Karpas-422 (cell line): ENCODE measurements around the gene OTOGL. TPM values are rescaled to one million over a fixed set of nuclear protein-coding genes. Genes with fewer than 3 reads are reported as not detected.
"Not testable (repeated sequence)": the region's sequence is repeated elsewhere in the genome, so short reads cannot be mapped to it uniquely, and the experiment has no call there.

Experiments used
- DNase-seq: peaks from one replicate; pipeline ENCODE4 v3.0.0-alpha.2; 2015
- H2AFZ ChIP-seq: fragments of 200-600 bp; sonication (generic); 2 replicates; pipeline ENCODE4 v1.6.1; 2014; ENCODE audit warnings: antibody characterized with exemption, low read length, mixed read lengths
- H3K27ac ChIP-seq: fragments of 200-600 bp; sonication (generic); 2 replicates; pipeline ENCODE4 v1.5.1; 2014; ENCODE audit warnings: mild to moderate bottlenecking, low read length, moderate library complexity
- H3K27me3 ChIP-seq: fragments of 200-600 bp; sonication (generic); 2 replicates; pipeline ENCODE4 v1.6.1; 2014; ENCODE audit warnings: low read length, mixed read lengths
- H3K36me3 ChIP-seq: fragments of 200-600 bp; sonication (generic); 2 replicates; pipeline ENCODE4 v1.6.1; 2014; ENCODE audit warnings: low read length, mixed read lengths; ENCODE audit not compliant: insufficient read depth
- H3K4me1 ChIP-seq: fragments of 200-600 bp; sonication (generic); 2 replicates; pipeline ENCODE4 v1.6.1; 2014; ENCODE audit warnings: mild to moderate bottlenecking, low read length, mixed read lengths
- H3K4me2 ChIP-seq: fragments of 200-600 bp; sonication (generic); 2 replicates; pipeline ENCODE4 v1.6.1; 2014; ENCODE audit warnings: low read length, low read depth, mild to moderate bottlenecking; ENCODE audit not compliant: poor library complexity, severe bottlenecking
- H3K4me3 ChIP-seq: fragments of 200-600 bp; sonication (generic); 2 replicates; pipeline ENCODE4 v1.5.1; 2014; ENCODE audit warnings: mild to moderate bottlenecking, antibody characterized with exemption, low read length, mixed read lengths
- H3K79me2 ChIP-seq: fragments of 200-600 bp; sonication (generic); 2 replicates; pipeline ENCODE4 v1.6.1; 2014; ENCODE audit warnings: mild to moderate bottlenecking, low read length, mixed read lengths
- H3K9ac ChIP-seq: fragments of 200-600 bp; sonication (generic); 2 replicates; pipeline ENCODE4 v1.6.0; 2014; ENCODE audit warnings: low read length
- H3K9me2 ChIP-seq: fragments of 200-600 bp; sonication (generic), shearing (Covaris generic); replicated peaks from 2 replicates; pipeline ENCODE4 v1.6.0; 2014; ENCODE audit warnings: mild to moderate bottlenecking, low read length, moderate library complexity; ENCODE audit not compliant: insufficient read depth
- H3K9me3 ChIP-seq: fragments of 300-700, 200-600 bp; sonication (generic); 2 replicates; pipeline ENCODE4 v1.6.1; 2014; ENCODE audit warnings: low read length, mixed read lengths
- H4K20me1 ChIP-seq: fragments of 200-600 bp; sonication (generic); 2 replicates; pipeline ENCODE4 v1.6.1; 2014; ENCODE audit warnings: mild to moderate bottlenecking, antibody characterized with exemption, low read length, low read depth; ENCODE audit not compliant: insufficient read depth
- total RNA-seq: library from RNA; depleted of rRNA; stranded (reverse); fragments of >200 nt; shearing (Covaris generic); gene quantifications from 2 replicates; pipeline ENCODE4 v1.2.3, GENCODE V29; 2014; ENCODE audit warnings: low replicate concordance

The OTOGL gene
- total RNA-seq, 1 experiment from 2014 or later, result not detected

DNA sequence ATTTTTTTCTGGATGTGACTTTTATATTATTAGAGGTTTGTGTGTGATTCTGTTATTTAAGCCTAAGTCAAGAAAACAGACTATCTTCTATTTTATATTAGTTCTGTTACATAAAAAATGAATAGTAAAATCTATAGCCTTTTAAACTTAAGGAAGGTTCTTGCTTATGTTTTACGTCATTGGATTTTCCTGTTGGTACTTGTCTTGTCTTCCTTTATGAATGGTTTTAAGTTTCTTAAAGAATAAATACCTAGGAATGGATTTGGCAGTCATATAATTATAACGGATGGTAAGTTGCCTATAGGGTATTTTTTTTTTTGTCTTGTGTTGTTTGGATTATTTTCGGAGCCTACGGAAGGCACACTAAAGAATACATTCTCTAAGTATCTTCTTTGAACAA is 182.9 kb downstream of the OTOGL start:
- Histone ChIP-seq H3K27ac (no peak overlapping the region), H2AFZ (no peak overlapping the region), H3K4me3 (no peak overlapping the region), H3K36me3 (no peaks in the 10 kb centered on the region), H4K20me1 (no peaks in the 10 kb centered on the region), H3K9me2 (no peaks in the 10 kb centered on the region), H3K9me3 (no peaks in the 10 kb centered on the region), H3K4me1 (no peaks in the 10 kb centered on the region), H3K9ac (no peak overlapping the region), H3K79me2 (no peaks in the 10 kb centered on the region), H3K27me3 (no peaks in the 10 kb centered on the region), H3K4me2 (no peak overlapping the region)
- DNase-seq, result no peak

DNA sequence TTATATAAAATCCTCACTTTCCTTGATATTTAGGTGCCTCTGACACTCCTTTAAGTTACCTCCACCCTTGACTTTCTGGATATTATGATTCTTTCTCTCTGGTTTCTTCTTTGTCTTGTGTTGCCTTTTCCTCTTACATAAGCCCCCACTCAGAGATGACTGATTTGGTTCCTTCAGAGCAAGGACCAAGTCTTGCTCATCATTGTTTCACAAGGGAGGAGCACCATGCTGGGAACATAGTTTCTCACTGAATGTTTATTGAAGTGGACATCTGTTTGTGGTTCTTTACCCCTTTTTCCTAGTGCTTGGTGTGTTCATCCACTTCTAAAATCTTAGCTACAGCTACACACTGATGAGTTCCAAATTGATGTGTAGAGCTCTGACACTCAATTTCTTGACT is 183.4 kb downstream of the OTOGL start:
- Histone ChIP-seq H3K27me3 (no peaks in the 10 kb centered on the region), H2AFZ (no peak overlapping the region), H4K20me1 (no peaks in the 10 kb centered on the region), H3K9ac (no peak overlapping the region), H3K79me2 (no peaks in the 10 kb centered on the region), H3K4me2 (no peak overlapping the region), H3K27ac (no peak overlapping the region), H3K36me3 (no peaks in the 10 kb centered on the region), H3K9me3 (no peaks in the 10 kb centered on the region), H3K4me1 (no peaks in the 10 kb centered on the region), H3K4me3 (no peak overlapping the region), H3K9me2 (no peaks in the 10 kb centered on the region)
- DNase-seq, result no peak

DNA sequence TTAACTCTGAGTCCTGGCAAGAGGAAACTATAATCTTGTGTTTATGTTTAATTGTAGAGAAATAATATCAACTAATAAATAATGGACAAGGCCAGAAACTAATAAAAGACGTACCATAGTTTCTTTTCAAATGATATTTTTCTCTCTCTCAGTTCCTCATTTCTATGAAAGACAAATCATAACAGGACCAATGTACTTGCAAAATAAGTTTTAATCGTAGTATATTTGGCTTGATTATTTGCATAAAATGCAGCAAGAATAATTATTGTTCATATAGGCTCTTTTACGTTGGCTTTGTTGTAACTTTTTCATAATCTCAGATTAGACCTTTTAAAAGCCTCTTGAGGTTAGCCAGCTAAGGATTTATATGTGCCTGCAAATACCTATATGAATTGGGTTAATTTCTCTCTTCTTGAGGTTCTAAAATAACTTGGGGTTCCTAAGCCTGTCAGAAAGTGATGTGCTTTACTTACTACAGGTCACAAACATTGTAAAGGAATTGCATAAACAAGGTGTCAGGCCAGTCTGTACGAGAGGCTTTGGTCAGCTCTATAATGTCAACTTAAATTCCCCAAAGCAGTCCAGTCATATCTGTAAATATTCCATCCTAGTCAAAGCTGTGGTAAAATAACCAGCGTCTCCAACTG is 191.9 kb downstream of the OTOGL start:
- H3K4me3 ChIP-seq, result no peak overlapping the region
- H3K9me3 ChIP-seq, result no peaks in the 10 kb centered on the region
- H3K4me2 ChIP-seq, result no peak overlapping the region
- no peaks in the 10 kb centered on the region for H4K20me1 ChIP-seq
- H3K27me3 ChIP-seq, result no peaks in the 10 kb centered on the region
- no peak for DNase-seq
- H3K9me2 ChIP-seq, result no peaks in the 10 kb centered on the region
- H3K4me1 ChIP-seq, result 0 out of 2 replicates have a peak, but pooled peaks cover 3% of the 10 kb centered on the region
- no peak overlapping the region for H3K27ac ChIP-seq
- H2AFZ ChIP-seq, result no peak overlapping the region
- no peaks in the 10 kb centered on the region for H3K36me3 ChIP-seq
- no peak overlapping the region for H3K9ac ChIP-seq
- H3K79me2 ChIP-seq, result no peaks in the 10 kb centered on the region

DNA sequence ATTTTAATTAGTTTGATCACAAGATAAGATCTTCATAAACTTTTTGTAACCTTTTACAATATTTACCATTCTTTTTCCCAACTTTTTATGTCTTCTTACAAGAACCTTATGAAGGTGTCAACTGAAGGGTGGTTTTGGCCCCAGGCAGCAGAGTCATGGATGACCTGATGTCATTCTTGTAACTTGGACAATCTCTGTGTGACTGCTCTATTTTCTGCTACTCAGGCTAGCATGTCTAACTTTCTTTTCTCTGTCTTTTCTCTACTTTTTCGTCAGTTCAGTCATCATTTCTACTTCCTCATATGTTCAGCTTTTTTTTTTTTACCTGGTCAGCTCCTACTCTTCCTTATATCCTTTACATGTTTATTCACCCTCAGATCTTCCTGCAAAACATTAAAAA is 194.0 kb downstream of the OTOGL start:
- DNase-seq, result no peak
- H3K9ac ChIP-seq, result no peak overlapping the region

DNA sequence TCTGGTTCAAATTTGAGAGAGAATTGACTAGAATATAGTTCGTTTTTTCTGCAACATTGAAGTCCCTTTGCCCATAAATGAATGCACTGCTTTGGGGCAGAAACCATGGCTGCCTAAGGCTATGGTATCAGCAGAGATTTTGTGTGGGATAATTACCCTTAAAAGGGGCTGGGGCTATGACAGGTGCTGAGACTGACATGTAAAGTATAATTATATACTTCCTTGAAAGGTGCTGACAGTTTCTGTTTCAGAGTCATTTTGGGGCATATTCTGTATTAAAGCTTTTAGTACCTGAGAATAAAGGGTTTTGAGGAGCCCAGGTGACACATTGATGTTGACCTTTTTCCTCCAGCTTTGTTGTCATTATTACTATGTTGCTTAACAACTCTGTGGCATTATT is 194.4 kb downstream of the OTOGL start:
- Histone ChIP-seq H3K4me2 (no peak overlapping the region), H3K27me3 (no peaks in the 10 kb centered on the region), H4K20me1 (no peaks in the 10 kb centered on the region), H2AFZ (no peak overlapping the region), H3K36me3 (no peaks in the 10 kb centered on the region), H3K27ac (no peak overlapping the region), H3K4me3 (no peak overlapping the region), H3K9me3 (no peaks in the 10 kb centered on the region), H3K9ac (no peak overlapping the region), H3K4me1 (0 out of 2 replicates have a peak, but pooled peaks cover 3% of the 10 kb centered on the region), H3K79me2 (no peaks in the 10 kb centered on the region), H3K9me2 (no peaks in the 10 kb centered on the region)
- DNase-seq, result no peak

More for the DNA sequence above, 194.0 kb downstream of the OTOGL start:
- no peaks in the 10 kb centered on the region for H3K9me3 ChIP-seq
- H3K4me3 ChIP-seq, result no peak overlapping the region
- no peaks in the 10 kb centered on the region for H3K36me3 ChIP-seq
- H3K79me2 ChIP-seq, result no peaks in the 10 kb centered on the region
- H3K9me2 ChIP-seq, result no peaks in the 10 kb centered on the region
- H3K4me1 ChIP-seq, result 0 out of 2 replicates have a peak, but pooled peaks cover 3% of the 10 kb centered on the region
- no peaks in the 10 kb centered on the region for H4K20me1 ChIP-seq
- H3K27ac ChIP-seq, result no peak overlapping the region
- H2AFZ ChIP-seq, result no peak overlapping the region
- H3K4me2 ChIP-seq, result no peak overlapping the region
- no peaks in the 10 kb centered on the region for H3K27me3 ChIP-seq

DNA sequence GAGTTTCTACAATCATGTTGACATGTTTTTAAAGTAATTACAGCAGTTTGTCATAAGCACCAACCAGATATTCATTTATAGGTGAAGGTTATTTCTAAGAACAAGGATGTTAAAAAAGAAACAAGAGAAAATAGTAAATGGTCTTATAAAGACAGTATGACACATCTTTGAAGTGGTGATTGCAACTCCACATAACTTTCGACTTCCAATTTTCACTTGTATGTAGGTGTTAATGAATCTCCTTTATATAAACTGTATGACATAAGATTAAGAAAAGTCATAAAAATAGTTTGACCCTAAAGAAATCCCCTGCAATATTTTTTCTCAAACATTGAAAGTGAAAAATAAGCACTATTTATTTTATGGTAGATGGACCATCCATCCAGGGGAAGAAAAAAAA is 199.9 kb downstream of the OTOGL start:
- Histone ChIP-seq H3K36me3 (no peaks in the 10 kb centered on the region), H4K20me1 (no peaks in the 10 kb centered on the region), H3K9ac (no peak overlapping the region), H2AFZ (no peak overlapping the region), H3K27ac (no peak overlapping the region), H3K4me2 (no peak overlapping the region), H3K79me2 (no peaks in the 10 kb centered on the region), H3K9me3 (no peaks in the 10 kb centered on the region), H3K27me3 (no peaks in the 10 kb centered on the region), H3K9me2 (no peaks in the 10 kb centered on the region), H3K4me1 (no peaks in the 10 kb centered on the region), H3K4me3 (no peak overlapping the region)
- no peak for DNase-seq

DNA sequence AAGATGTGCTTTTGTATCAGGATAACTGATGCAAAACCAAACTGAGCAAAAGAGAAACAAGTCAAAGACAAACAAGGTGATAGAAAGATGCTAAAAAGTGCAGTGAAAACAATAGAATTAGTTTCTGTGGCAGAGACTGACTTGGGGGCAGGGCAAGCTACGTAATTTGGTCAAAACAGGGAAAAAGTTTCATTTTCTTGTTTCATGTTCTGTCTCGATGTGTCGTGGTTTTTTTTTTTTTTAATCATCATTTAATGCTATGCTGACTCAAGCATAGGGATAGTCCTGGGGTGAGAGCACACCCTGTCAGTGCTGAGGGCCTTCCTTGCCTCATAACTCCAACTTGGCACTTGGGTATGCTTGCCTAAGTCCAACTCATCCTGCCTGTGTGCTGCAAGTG is 200.6 kb downstream of the OTOGL start:
- H3K27ac ChIP-seq, result no peak overlapping the region
- no peak overlapping the region for H3K9ac ChIP-seq

DNA sequence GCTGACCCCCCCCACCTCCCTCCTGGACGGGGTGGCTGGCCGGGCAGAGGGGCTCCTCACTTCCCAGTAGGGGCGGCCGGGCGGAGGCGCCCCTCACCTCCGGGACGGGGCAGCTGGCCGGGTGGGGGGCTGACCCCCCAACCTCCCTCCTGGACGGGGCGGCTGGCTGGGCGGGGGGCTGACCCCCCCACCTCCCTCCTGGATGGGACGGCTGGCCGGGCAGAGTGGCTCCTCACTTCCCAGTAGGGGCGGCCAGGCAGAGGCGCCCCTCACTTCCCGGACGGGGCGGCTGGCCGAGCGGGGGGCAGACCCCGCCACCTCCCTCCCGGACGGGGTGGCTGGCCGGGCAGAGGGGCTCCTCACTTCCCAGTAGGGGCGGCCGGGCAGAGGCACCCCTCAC is 208.1 kb downstream of the OTOGL start:
- DNase-seq, H3K9me2 ChIP-seq, H3K9me3 ChIP-seq, H3K79me2 ChIP-seq, H2AFZ ChIP-seq, H3K4me2 ChIP-seq, H3K9ac ChIP-seq, H3K27ac ChIP-seq, H3K4me3 ChIP-seq, H3K4me1 ChIP-seq, H3K36me3 ChIP-seq, H3K27me3 ChIP-seq, H4K20me1 ChIP-seq: not testable (repeated sequence)

More for the DNA sequence above, 200.6 kb downstream of the OTOGL start:
- no peak for DNase-seq
- H3K9me3 ChIP-seq, result no peaks in the 10 kb centered on the region
- H3K79me2 ChIP-seq, result no peaks in the 10 kb centered on the region
- no peaks in the 10 kb centered on the region for H3K27me3 ChIP-seq
- no peak overlapping the region for H3K4me3 ChIP-seq
- H3K4me1 ChIP-seq, result no peaks in the 10 kb centered on the region
- H2AFZ ChIP-seq, result no peak overlapping the region
- no peaks in the 10 kb centered on the region for H4K20me1 ChIP-seq
- H3K9me2 ChIP-seq, result no peaks in the 10 kb centered on the region
- no peak overlapping the region for H3K4me2 ChIP-seq
- H3K36me3 ChIP-seq, result no peaks in the 10 kb centered on the region
